ENCODE data around the gene ALDH8A1.

The ALDH8A1 gene

DNA sequence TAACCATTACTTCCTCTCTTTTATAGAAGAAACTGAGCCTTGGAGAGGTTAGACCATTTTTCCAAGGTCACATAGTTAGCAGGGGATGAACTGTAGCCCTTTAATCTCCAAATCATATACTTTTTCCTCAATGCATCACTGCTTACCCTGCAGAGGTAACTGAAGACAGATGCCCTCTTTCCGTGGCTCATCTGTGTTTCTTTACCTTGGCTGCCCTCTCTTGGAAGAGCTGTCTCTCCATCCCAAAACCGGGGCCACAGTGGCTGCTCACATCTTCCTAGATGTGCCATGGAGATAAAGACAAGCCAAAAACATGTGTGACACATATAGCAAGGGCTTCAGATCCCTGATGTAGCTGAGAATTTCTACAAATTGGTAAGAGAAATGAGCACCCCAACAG is 581 bp upstream of the ALDH8A1 start:
- no peak for DNase-seq

DNA sequence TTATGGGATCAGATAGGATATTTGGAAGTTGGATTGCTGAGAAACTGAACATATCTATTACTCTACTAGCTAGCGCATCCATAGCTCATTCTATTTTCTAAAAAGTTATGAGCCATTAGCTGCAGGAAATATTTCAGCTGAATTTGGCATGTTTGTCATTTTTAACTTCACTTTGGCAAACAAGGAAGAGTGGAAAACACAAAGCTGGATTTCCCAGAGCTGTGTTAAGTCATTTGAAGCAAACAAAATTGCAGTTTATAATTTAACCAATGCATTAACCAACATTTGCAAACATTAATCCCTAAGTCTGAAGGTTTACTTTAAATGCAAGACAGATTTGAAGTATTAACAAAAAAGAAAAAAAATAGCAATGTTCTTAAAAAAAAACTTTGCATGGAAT is 1.2 kb downstream of the ALDH8A1 start:
- DNase-seq, result no peak

GRCh38 chr6:134948142-134948541 is 1.8 kb downstream of the ALDH8A1 start:
- no peak for DNase-seq

DNA sequence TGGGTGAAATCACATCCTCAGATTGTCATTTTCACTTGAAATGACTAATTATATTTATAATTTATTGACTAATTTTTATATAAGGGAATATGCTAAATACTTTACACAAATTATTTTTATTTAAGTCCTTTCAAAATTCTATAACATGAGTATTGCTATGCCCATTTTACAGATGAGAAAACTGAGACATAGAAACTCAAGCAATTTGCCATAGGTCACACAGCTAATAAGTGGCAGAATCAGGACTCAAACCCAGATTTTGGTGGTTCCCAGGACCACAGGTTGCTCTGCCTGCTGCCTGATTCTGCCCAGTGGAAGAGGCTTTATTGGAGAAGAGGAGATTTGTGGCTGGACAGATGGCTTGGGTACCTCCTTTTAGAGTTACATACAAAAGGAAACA is 4.9 kb downstream of the ALDH8A1 start:
- no peak for DNase-seq

- no peak for DNase-seq
These were observed 6.3 kb downstream of the ALDH8A1 start for GRCh38 chr6:134943522-134944111.

DNA sequence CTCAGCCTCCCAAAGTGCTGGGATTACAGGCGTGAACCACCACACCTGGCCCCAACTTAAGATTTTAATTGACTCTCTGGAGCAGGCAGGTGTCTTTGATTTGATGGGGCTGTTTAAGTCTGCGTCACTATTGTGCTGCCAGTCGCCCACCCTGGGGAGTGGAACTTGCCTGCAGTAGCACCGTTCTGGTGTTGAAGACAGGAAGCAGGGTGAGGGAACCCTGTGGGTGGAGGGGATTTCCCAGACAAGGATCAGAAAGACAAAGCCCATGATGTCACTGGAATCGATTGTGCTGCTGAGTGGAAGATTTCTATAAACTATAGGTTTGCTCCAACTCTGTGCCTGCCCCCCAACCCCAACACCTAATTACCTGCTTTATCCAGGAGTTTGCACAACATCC is 11.0 kb downstream of the ALDH8A1 start:
- peak; percentile 74 for DNase-seq

- no peak for DNase-seq
These were observed 12.5 kb downstream of the ALDH8A1 start for GRCh38 chr6:134937426-134937825.

- DNase-seq, result no peak
These were observed 13.0 kb downstream of the ALDH8A1 start for GRCh38 chr6:134936931-134937330.

DNA sequence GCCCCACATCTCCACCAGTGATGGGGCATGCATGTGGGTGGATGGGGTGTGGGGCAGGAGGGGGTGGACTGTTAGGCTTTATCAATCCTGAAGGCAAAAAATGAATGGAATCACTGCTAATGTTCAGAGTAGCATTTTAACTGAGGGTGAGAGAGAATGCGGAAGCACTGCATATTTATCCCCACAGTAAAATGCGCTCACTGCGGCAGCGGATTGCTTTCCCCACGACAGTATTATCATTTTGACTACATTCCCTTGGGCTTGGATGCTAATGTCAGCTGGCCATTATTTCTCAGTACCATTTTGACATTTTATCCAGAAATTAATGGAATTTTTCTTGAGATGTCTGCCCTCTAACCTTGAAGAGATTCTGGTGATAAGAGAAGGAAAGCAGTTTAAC is 13.4 kb downstream of the ALDH8A1 start:
- no peak for DNase-seq

- DNase-seq, result no peak
These were observed 15.0 kb downstream of the ALDH8A1 start for GRCh38 chr6:134934793-134935485.

DNA sequence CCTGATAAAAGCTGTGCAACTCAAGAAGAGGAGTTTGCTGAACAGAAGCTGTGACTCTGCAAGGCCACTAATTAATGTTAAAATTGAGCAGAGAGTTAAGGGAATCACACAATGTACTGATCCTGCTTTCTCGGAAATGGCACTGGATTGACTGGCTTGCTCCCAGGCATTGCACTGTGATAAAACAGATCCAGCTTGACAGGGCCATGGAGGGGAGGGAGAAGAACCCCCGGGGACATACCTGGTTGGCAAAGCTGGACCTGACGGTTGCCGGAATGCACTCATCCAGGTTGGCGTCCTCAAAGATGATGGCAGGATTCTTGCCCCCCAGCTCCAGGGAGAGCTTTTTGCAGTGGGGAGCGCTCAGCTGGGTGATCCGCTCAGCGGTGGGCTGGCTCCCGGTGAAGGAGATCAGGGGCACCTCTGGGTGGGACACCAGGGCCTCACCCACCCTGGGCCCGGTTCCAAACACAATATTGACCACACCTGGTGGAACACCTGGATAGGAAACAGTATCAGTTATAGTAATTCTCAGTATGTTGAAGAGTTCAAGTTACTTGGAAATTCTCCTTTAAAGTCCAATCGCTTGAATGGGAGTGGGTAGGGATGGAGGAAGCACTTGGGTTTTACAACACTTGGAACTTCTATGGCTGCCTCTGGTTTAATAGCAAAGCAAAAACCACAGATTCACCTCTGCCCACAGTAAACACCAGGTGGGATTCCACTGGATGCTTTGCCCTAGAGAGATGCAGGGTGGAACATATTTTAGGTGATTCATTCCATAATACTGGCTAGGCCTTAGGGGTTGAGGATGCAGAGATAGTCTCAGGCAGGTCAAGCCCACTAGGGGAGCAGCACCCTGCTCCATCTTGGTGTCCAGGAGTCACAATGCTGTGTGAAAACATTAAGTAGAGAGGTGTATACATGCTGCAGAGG is 17.1 kb downstream of the ALDH8A1 start:
- DNase-seq, result no peak

DNA sequence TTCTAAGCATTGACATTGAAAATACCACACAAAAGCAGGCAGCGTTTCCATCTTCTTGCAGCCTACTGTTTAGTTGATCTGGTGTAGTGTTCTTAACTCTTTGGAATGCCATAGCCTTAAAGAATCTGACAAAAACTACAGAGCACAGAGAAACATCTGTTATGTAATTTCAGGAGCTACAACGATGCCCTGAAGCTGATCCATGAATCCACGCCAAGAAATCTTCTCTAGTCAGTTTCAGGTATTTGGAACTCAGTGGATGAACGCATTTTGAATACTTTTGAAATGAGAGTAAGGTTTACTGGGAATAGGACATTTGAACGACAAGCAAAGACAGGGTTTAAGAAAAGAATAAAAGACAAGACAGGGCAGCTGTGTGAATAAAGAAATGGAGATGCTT is 17.8 kb downstream of the ALDH8A1 start:
- no peak for DNase-seq

DNA sequence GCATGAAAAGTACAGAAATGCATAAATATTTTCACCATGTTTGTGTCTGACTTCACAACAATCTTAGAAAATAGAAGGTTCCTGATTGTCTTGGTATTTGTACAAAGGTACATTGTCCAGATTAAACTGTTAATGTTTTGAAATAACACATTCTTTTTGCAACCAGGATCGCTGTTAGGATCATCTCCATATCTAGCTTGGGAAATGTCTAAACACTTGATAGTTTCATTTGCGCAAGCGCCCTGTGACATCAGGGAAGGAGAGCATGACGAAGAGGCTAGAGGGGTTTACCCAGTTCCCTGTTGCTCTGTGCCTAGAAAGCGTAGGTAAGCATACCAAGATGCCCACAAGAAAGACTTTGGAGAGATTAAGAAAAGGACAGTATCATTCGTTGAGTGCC is 19.4 kb downstream of the ALDH8A1 start:
- DNase-seq, result no peak

DNA sequence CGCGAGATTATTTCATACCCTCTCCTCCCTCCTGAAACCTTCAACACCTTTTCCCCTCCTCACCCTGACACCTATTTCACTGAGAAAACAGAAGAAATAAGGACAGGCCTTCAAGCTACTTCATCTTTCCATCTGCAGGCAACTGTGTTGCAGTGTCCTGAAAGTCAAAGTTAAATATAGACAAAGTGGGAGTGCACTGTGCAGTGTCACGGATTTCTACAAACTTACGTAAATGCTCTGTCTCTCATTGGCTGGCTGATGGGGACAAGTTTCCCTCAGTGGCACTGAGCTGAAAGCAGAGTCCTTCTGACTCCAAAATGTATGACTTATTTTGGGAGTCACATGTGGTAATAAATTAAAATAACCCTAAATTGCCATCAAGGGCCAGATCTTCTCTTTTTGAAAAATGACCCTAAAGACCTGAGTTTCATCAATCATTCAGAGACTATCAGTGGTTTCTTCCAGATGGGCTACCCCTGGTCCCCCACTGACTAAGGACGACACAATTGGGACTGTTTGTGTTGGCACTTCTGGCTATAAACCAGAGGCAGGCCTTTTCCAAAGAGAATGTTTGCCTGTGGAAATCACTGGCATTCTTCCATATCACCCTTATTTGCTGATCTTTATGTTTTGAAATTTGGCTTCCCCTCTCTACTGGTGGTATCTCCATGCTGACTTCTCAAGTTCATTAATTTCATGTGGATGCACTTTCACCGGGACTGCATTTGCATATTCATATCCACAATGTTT is 21.6 kb downstream of the ALDH8A1 start:
- no peak for DNase-seq

DNA sequence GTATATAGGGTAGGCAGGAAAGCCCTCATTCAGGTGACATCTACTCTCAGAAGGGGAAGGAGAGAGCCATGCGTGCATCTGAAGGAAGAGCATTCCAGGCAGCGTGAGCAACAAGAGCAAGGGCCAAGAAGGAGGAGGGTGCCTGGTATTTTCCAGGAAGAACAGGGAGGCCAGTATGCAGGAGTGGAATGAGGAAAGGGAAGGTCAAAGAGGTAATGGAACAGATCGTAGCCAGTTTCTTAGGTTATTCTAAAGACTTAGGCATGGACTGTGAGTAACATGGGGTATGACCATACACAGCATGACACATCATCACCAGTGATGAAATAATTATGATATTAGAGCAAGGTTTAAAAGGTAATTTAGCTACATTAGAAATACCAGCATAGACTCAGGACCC is 24.1 kb downstream of the ALDH8A1 start:
- no peak for DNase-seq

- no peak for DNase-seq
These were observed 28.1 kb downstream of the ALDH8A1 start for GRCh38 chr6:134921721-134922261.

GRCh38 chr6:134921276-134921675 is 28.6 kb downstream of the ALDH8A1 start:
- DNase-seq, result no peak

DNA sequence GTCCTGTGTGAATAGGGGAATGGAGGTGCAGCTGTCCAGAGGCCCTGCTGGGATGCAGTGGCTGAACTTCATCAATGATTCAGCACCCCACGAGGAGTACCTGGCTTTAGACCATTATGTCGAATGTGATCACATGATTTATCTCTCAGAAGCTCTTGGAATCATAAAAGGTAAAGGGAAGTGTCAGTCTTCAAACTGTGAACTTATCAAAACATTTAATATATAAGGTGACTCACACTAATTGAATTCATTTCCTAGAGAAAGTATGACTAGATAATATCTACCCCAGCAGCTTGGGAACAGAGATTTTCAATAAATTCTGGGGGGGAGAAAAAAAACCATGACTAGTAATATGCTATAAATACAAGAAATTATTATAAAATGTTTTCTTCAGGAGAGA is 29.5 kb downstream of the ALDH8A1 start:
- DNase-seq, result no peak

GRCh38 chr6:134918418-134918961 is 31.4 kb downstream of the ALDH8A1 start:
- no peak for DNase-seq

DNA sequence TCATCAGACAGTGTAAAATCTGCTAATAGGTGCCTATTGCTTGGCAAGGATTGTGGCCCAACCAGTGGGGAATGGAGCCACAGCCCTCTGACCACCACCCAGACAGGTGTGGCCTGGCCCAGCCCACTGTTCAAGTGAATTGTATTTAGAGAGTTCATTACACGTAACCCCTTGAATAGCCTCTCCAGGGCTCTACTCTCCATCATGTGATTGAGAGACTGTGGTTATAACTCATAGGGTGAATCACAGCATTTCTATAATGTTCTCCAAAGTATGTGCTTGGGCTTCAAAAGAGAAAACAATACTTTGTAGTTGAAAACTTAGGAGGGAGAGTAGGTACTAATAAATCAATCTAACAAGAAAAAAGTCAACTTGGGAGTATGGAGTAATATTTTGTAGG is 38.4 kb downstream of the ALDH8A1 start:
- DNase-seq, result no peak

DNA sequence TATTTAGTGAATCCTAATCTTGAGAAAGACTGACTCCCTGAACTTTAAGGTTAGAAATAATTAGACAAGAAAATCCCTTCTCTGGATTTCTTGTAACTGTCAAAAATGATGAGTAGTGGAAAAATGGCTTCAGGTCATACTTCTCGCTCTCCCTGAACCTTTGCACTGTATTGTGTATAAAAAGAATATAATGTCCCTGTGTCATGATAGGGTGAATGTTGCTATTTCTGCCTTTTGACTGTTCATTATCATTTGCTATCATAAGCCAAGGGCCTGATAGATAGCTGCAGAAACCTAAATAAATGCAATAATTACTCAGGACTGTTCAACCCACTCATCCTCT is 39.3 kb downstream of the ALDH8A1 start:
- DNase-seq, result no peak

DNA sequence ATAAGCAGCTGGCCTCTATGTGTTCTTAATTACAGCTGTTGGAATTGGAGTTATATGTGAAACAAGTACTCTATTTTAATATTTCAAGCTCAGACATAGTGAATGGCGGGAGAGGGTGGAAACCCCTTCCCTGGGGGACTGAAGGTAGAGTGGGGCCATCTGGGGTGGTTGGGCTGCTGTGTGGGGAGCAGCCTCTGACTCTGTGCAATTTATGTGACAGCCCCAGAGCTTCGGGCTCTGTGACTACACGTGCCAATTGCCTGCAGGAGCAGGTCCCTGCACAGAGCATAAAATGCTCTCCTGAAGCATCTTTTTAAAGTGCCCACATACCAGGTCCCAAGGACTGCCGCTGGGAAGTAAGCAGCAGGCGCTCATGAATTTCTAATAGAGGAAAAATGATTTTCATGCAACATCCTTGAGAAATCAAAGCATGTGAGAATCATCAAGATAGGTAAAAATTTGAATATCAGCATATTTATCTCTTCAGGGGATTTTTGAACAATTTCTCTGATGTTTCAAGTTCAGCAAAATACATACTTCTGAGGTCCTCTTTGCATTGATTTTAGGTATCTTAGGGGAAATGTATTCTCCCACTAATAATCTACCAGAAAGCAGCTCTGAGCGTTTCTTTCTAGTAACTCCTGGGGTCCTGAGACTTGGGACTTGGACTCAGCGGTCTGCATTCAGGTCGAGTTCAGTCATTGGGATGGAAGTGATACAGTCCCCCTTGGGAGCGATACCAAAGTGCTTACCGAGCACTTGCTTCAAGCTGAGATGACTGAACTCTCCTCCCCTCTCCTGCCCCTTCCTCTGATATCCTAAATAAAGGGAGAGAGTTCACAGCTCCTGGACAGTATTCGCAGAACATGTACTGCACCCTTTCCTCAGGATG is 40.0 kb downstream of the ALDH8A1 start:
- no peak for DNase-seq

All from activated CD8-positive, alpha-beta memory T cell treated with anti-CD3 and anti-CD28 coated beads, Interleukin-2, amount 50 U/mL, for 48 hours (primary cell).